ENCODE results near the gene PRDM16.

The PRDM16 gene

DNA sequence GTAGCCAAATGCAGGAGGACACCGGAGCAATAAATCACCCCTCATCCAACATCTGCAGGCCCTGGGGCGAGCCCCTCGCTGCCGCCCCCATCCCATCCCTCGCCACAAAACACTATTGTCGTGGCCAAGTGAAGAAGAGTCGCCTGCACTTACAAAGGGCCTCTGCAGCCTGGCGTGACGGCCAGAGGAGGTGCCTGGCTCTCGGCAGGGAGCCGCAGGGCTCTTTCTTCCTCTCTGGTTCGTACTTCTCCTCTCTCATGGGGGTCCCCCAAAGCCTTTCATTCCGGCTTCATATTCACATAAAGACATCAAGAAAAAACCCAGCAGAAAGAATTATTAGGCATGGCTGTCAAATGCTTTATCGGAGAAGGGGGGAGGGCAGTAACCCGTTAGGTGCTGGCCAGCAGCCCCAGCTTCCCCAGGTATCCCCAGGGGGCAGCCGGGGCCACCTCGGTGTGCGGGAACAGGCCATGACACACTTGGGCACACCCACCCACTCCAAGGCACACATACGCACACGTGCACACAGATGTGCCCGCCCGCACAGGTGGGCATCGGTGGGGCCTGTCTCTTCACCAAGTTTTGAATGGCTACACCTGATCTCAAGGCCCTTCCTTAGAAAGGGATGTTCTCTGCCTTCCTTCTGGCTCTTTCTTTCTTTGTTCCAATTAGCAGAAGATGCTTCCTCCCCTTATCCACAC is 149.1 kb downstream of the PRDM16 start:
- TF ChIP-seq YY1 (IDR thresholded peaks at IDR 0.05; ENCODE audit: insufficient read depth, insufficient read length) (no peak), SUZ12 (IDR thresholded peaks at IDR 0.05; ENCODE audit: extremely low read depth, insufficient read depth, insufficient read length) (no peak), ZNF274 (IDR thresholded peaks at IDR 0.05; ENCODE audit: low read depth, low read length) (no peak)
- Histone ChIP-seq H3K4me3 (ENCODE audit: insufficient read length, low read depth) (no peak overlapping the region), H3K36me3 (ENCODE audit: insufficient read depth, insufficient read length, low read length) (no peaks in the 10 kb centered on the region), H3K27me3 (ENCODE audit: insufficient read depth, insufficient read length) (no peaks in the 10 kb centered on the region), H3K4me1 (ENCODE audit: insufficient read depth, insufficient read length) (peaks cover 7% of the 10 kb centered on the region), H3K9ac (ENCODE audit: insufficient read length, low read depth) (no peak overlapping the region), H3K9me3 (ENCODE audit: insufficient read depth, low read length) (no peaks in the 10 kb centered on the region)
- DNase-seq (ENCODE audit: low read depth, low spot score) = no peak

DNA sequence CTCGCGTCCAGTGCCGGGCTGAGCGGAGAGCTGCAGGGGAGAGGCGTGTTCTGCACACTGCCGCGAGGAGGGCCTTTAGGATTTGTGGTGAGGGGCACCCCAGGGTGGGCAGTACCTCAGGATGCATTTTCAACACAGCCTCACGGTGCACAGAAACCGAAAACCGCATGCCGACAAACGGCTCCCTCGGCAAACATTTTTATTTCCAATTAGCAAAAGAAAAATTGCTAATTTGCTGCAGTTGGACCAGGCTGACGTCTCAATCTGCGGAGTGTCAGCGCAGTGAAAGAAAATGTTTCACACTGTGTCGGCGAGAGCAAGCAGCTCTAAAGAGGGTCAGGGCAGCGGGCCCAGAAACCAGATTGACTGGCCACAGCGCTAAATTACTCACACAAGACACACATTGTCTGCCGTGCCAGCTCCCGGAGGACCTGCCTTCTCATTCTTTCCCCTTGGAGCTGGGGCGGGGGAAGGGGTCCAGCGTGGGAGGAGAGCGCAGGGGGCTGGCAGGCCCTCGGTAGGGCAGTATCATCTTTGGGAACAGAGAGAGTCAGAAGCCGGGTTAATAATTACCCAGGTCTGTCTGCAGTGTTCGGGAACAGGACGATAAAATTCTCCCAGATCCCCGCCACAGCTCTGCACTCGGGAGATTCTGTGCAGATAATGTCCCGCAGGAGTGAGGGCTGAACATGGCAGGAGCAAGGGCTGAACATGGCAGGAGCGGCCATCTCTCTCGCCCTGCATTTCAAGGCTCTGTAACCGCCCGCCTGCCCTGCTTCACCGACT is 150.2 kb downstream of the PRDM16 start:
- no peaks in the 10 kb centered on the region for H3K27me3 ChIP-seq (ENCODE audit: insufficient read depth, insufficient read length)
- no peak for TF ChIP-seq ZNF274 (IDR thresholded peaks at IDR 0.05; ENCODE audit: low read depth, low read length)

GRCh38 chr1:3219791-3220467 is 150.9 kb downstream of the PRDM16 start:
- Histone ChIP-seq H3K9me3 (ENCODE audit: insufficient read depth, low read length) (no peaks in the 10 kb centered on the region), H3K4me1 (ENCODE audit: insufficient read depth, insufficient read length) (peaks cover 7% of the 10 kb centered on the region), H3K36me3 (ENCODE audit: insufficient read depth, insufficient read length, low read length) (no peaks in the 10 kb centered on the region), H3K27me3 (ENCODE audit: insufficient read depth, insufficient read length) (no peaks in the 10 kb centered on the region), H3K4me3 (ENCODE audit: insufficient read length, low read depth) (no peak overlapping the region), H3K9ac (ENCODE audit: insufficient read length, low read depth) (no peak overlapping the region)
- DNase-seq (ENCODE audit: low read depth, low spot score) = no peak
- TF ChIP-seq SUZ12 (IDR thresholded peaks at IDR 0.05; ENCODE audit: extremely low read depth, insufficient read depth, insufficient read length) = no peak
- no peak for TF ChIP-seq YY1 (IDR thresholded peaks at IDR 0.05; ENCODE audit: insufficient read depth, insufficient read length)
- TF ChIP-seq ZNF274 (IDR thresholded peaks at IDR 0.05; ENCODE audit: low read depth, low read length) = no peak

More for the DNA sequence above, 150.2 kb downstream of the PRDM16 start:
- Histone ChIP-seq H3K9ac (ENCODE audit: insufficient read length, low read depth) (no peak overlapping the region), H3K4me3 (ENCODE audit: insufficient read length, low read depth) (no peak overlapping the region), H3K36me3 (ENCODE audit: insufficient read depth, insufficient read length, low read length) (no peaks in the 10 kb centered on the region), H3K9me3 (ENCODE audit: insufficient read depth, low read length) (no peaks in the 10 kb centered on the region), H3K4me1 (ENCODE audit: insufficient read depth, insufficient read length) (peaks cover 7% of the 10 kb centered on the region)
- DNase-seq (ENCODE audit: low read depth, low spot score) = no peak

- DNase-seq (ENCODE audit: low read depth, low spot score) = no peak
- TF ChIP-seq YY1 (IDR thresholded peaks at IDR 0.05; ENCODE audit: insufficient read depth, insufficient read length) (no peak), ZNF274 (IDR thresholded peaks at IDR 0.05; ENCODE audit: low read depth, low read length) (no peak), SUZ12 (IDR thresholded peaks at IDR 0.05; ENCODE audit: extremely low read depth, insufficient read depth, insufficient read length) (no peak)
- no peaks in the 10 kb centered on the region for H3K27me3 ChIP-seq (ENCODE audit: insufficient read depth, insufficient read length)
- H3K4me3 ChIP-seq (ENCODE audit: insufficient read length, low read depth) = no peak overlapping the region
- H3K9me3 ChIP-seq (ENCODE audit: insufficient read depth, low read length) = no peaks in the 10 kb centered on the region
- H3K9ac ChIP-seq (ENCODE audit: insufficient read length, low read depth) = no peak overlapping the region
- H3K4me1 ChIP-seq (ENCODE audit: insufficient read depth, insufficient read length) = peaks cover 7% of the 10 kb centered on the region
- no peaks in the 10 kb centered on the region for H3K36me3 ChIP-seq (ENCODE audit: insufficient read depth, insufficient read length, low read length)
Measured at GRCh38 chr1:3221112-3222041, 152.4 kb downstream of the PRDM16 start.

DNA sequence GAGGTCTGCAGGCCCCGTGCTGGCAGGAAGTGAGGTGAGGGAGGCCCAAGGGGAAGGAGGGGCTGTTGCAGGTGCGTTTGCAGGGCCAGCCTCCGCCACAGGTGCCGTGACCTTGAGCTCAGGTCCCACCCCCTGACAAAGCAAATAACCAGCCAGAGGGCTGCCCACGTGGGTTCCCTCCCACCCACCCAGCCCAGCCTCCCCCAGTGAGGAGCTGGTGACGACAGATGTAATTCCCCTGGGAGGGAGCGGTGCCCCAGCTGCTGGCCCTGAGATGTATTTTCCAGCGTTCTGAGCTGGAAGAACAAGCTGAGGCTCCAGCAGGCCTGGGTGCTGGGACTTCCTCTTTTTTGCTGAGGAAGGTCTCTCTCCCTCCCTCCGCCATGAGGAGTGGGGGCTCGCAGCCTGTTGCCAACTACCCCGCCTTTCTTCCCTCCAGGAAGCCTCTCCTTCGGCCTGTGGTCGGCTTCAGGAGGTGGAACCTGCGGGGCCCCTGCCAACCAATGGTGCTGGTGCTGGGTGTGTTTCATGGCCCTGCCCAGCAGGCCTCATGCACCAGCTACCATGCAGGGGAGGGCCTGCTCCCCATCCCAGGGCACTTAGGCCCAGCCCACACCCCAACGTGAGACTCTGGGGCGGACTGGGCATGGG is 153.2 kb downstream of the PRDM16 start:
- no peak for DNase-seq (ENCODE audit: low read depth, low spot score)
- H3K4me1 ChIP-seq (ENCODE audit: insufficient read depth, insufficient read length) = peaks cover 7% of the 10 kb centered on the region
- H3K9ac ChIP-seq (ENCODE audit: insufficient read length, low read depth) = no peak overlapping the region
- H3K27me3 ChIP-seq (ENCODE audit: insufficient read depth, insufficient read length) = no peaks in the 10 kb centered on the region
- H3K36me3 ChIP-seq (ENCODE audit: insufficient read depth, insufficient read length, low read length) = no peaks in the 10 kb centered on the region
- no peaks in the 10 kb centered on the region for H3K9me3 ChIP-seq (ENCODE audit: insufficient read depth, low read length)
- TF ChIP-seq SUZ12 (IDR thresholded peaks at IDR 0.05; ENCODE audit: extremely low read depth, insufficient read depth, insufficient read length) (no peak), ZNF274 (IDR thresholded peaks at IDR 0.05; ENCODE audit: low read depth, low read length) (no peak), YY1 (IDR thresholded peaks at IDR 0.05; ENCODE audit: insufficient read depth, insufficient read length) (no peak)
- no peak overlapping the region for H3K4me3 ChIP-seq (ENCODE audit: insufficient read length, low read depth)

DNA sequence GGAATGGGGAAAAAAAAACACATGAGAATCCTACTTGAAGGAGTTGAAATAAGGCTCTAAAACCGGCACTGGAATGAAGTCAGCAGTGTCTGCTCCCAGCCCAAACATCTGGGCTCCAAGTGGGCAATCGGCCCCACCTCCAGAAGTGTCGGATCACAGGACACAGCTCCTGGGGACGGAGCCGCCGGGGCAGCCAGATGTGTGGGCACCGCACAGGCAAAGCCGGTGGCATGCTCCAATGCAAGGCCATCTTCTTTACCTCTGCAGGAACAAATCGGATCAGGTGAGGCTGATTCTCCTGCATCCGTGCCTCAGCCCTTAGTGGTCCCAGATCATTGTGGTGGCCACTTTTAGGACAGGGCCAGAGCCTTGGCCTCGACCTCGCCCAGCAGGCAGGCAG is 156.7 kb downstream of the PRDM16 start:
- no peaks in the 10 kb centered on the region for H3K36me3 ChIP-seq (ENCODE audit: insufficient read depth, insufficient read length, low read length)
- no peak overlapping the region for H3K9ac ChIP-seq (ENCODE audit: insufficient read length, low read depth)
- H3K27me3 ChIP-seq (ENCODE audit: insufficient read depth, insufficient read length) = no peaks in the 10 kb centered on the region
- DNase-seq (ENCODE audit: low read depth, low spot score) = no peak
- no peak for TF ChIP-seq ZNF274 (IDR thresholded peaks at IDR 0.05; ENCODE audit: low read depth, low read length)
- no peak for TF ChIP-seq SUZ12 (IDR thresholded peaks at IDR 0.05; ENCODE audit: extremely low read depth, insufficient read depth, insufficient read length)
- no peak for TF ChIP-seq YY1 (IDR thresholded peaks at IDR 0.05; ENCODE audit: insufficient read depth, insufficient read length)
- no peaks in the 10 kb centered on the region for H3K9me3 ChIP-seq (ENCODE audit: insufficient read depth, low read length)
- no peak overlapping the region for H3K4me3 ChIP-seq (ENCODE audit: insufficient read length, low read depth)
- peaks cover 7% of the 10 kb centered on the region for H3K4me1 ChIP-seq (ENCODE audit: insufficient read depth, insufficient read length)
